HG03139 (cell line): ENCODE data around the gene CAST.
A peak's percentile ranks its signal among the peaks of the same experiment; 100 is the strongest.

Source experiments
- ATAC-seq: cut with Tn5 transposase; IDR thresholded peaks from one replicate; pipeline ENCODE4 v1.9.1; 2021; ENCODE audit not compliant: unreplicated experiment

Gene CAST

DNA sequence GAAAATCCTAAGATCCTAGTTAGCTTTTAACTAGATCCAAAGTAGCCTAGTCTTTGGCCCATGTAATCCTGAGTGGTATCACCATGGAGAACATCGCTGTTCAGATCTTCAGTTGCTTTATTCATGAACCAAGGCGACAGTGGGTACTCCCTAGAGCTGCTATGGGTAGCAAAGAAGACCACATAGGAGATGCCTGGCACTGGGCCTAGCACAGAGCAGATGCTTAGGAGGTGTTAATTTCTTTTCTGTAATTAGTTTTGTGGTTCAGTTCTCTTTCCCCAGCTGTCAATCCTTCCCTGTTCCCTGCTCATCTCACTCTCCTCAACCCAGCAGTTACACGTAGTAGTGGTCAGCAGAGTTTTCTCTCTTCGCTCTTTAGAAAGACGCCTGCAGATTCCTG, 9.3 kb downstream of the CAST start:
- ATAC-seq: no peak

GRCh38 chr5:96673127-96673526, 11.0 kb downstream of the CAST start:
- no peak for ATAC-seq

- no peak for ATAC-seq
Observed at GRCh38 chr5:96675882-96676281, 13.7 kb downstream of the CAST start.

DNA sequence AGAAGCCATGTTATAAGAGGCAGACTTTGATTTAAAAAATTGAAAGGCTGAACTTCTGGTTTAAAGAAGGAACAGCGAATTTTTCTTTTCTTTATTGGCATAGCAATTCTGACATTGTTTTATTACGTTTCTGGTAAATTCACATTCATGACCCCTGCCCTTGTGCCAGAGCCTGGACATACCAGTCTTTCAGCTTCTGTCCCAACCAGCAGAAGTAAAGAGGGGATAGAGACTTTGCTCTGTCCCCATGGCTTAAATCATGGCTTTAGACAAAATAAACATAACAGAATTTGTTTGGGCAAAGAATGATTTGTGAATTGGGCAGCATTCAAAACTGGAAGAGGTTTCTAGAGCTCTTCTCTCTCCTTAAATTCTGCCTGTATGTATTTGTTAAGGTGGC, 15.3 kb downstream of the CAST start:
- no peak for ATAC-seq

DNA sequence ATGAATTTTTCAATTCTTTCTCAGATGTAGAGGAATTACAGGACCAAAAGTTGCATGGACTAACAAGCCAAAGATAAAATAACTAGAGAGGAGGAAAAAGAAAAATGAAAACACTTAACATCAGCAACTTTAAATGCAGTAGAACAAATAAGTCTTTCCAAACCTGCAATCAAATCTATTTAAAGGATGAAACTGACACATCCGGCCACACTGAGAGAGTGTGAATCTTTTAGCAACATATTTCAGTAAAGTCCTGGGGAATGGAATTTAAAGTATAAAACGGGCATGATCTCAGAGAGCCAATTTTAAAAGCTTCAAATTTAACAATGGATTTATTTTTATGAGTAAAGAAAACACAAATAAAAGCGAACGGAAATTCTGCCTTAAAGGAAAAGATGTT, 17.1 kb downstream of the CAST start:
- ATAC-seq: no peak

GRCh38 chr5:96680759-96681470, 18.7 kb downstream of the CAST start:
- no peak for ATAC-seq

- ATAC-seq: no peak
Observed at GRCh38 chr5:96683392-96683791, 21.2 kb downstream of the CAST start.

GRCh38 chr5:96683810-96684209, 21.6 kb downstream of the CAST start:
- ATAC-seq: no peak

DNA sequence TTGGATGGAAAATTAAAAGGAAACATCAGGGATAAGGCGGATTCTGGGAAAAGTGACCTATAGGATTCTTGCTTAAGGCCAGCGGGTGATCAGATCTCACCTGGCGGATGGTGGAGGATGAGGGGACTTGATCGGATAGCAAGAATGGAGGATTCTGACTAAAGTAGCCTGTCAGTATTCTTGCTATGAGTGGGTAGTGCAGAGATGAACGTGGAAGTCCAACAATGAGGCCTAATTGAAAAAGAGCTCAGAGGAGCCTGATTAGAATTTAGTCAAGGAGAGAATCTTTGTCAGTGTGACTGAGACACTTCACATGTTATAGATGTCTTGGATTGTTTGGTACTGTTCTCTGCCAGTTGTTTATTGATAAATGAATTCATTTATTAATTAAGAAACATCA, 24.9 kb downstream of the CAST start:
- no peak for ATAC-seq

- ATAC-seq: peak; percentile 78
Observed at GRCh38 chr5:96687812-96688453, 25.8 kb downstream of the CAST start.

- ATAC-seq: no peak
Observed at GRCh38 chr5:96690861-96691260, 28.7 kb downstream of the CAST start.

GRCh38 chr5:96691503-96692303, 29.5 kb downstream of the CAST start:
- no peak for ATAC-seq

DNA sequence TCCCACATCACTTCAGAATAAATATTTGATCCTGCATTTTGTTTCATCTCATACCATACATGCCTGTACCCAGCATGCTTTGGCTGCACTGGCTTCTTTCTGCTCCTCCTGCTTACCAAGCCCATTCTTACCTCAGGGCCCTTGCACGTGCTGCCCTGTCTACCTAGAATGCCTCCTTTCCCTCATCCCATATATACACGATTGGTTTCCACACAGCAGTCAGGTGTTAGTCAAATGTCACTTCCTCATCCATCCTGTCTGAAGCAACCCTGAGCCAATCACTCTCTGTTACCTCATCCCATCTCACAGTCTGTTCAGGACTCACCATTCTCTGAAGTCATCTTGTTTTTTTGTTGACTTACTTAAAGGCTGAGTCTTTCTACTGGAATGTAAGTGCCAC, 30.3 kb downstream of the CAST start:
- no peak for ATAC-seq

- no peak for ATAC-seq
Observed at GRCh38 chr5:96699186-96699820, 37.1 kb downstream of the CAST start.

GRCh38 chr5:96702503-96703383, 40.6 kb downstream of the CAST start:
- peak; percentile 61 for ATAC-seq

GRCh38 chr5:96703384-96703920, 41.3 kb downstream of the CAST start:
- ATAC-seq: peak; percentile 79

DNA sequence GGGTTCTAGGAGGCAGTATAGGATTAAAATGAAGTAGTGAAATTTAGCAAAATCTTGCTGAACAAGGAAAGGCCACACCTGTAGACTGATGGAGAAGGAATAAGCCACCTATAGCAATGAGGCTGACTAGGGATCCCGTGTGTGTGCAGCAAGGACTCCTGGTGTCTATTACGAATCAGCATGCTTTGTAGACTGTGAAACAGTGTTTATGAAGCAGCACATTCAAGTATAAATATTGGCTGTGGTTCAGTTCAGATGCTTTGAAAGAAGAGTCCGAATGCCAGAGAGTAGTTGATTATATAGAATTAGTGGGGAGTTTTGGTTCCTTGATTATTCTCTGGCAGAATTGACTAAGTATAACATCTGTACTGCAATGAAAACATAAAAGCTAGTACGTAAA, 41.8 kb downstream of the CAST start:
- no peak for ATAC-seq

GRCh38 chr5:96706433-96707111, 44.4 kb downstream of the CAST start:
- ATAC-seq: no peak

DNA sequence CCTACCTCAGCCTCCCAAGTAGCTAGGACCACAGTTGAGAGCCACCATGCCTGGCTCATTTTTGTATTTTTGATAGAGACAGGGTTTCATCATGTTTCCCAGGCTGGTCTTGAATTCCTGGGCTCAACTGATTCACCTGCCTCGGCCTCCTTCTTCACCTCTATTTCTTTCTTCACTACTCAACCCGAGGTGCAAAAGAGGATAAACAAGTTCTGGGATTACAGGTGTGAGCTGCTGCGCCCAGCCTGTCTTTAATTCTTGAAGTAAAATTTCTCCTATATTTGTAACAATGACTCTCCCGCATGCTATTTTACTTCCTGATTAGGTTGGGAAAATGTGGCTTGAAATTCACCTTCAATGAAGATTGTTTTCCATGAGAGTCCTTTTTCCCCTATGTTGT, 46.4 kb downstream of the CAST start:
- no peak for ATAC-seq
